Fibroblast of lung (primary cell): ENCODE measurements around the gene FUT4.

Experiments used
- CTCF ChIP-seq, 2 donors: IDR thresholded peaks in 1 of 2; conservative IDR thresholded peaks in 1 of 2; 1 replicate in 1 of 2; 2 replicates in 1 of 2; pipeline ENCODE4 v1.5.1; 2011 to 2012; ENCODE audit warnings: low read length in 2 of 2, control low read depth in 1 of 2, inconsistent platforms in 1 of 2, low read depth in 1 of 2, mild to moderate bottlenecking in 1 of 2
- EZH2 ChIP-seq: IDR thresholded peaks from 2 replicates; pipeline ENCODE4 v1.5.1; 2012; ENCODE audit warnings: low read length, control low read depth, mild to moderate bottlenecking; ENCODE audit errors: missing control alignments

DNA sequence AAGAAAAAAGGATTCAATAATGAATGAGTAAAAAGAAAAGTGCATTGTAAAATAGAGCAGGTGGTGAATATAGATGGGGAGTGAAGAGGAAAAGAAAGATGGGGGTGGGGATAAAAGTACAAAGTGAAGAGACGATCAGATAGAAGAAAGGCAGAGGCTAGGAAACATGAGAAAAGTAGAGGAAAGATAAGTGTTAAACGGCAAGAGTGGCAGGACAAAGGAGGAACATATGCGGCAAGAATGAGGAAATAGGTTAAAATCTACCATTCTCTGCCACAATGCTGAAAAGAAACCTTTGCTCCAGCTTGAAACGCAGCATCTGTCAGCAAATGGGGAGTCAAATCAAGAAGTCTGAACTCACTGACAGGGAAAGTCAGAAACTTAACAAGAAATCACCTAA, 6.8 kb downstream of the FUT4 start:
- TF ChIP-seq CTCF (conservative IDR thresholded peaks at IDR 0.05 in 1 of 2, IDR thresholded peaks at IDR 0.05 in 1 of 2; ENCODE audit: low read depth in 1 of 2, low read length in 2 of 2) (no peak), EZH2 (no peak)
